GM23338 (cell line): Measurements from ENCODE around the gene PRPSAP1.

Source experiments
- EZH2 ChIP-seq: fragments of 200-600 bp; sonication (generic); IDR thresholded peaks from one replicate; pipeline ENCODE4 v1.8.0; 2017; ENCODE audit warnings: antibody characterized with exemption, mild to moderate bottlenecking, low read depth; ENCODE audit not compliant: unreplicated experiment
- JUNB ChIP-seq: IDR thresholded peaks from one replicate; pipeline ENCODE4 v1.6.1; 2016; ENCODE audit warnings: antibody characterized with exemption; ENCODE audit not compliant: unreplicated experiment
- POLR2AphosphoS5 ChIP-seq: IDR thresholded peaks from 2 replicates; pipeline ENCODE4 v1.6.1; 2016; ENCODE audit warnings: antibody characterized with exemption, low read depth
- TF ChIP-seq, protein P1 (sequence below), 2 experiments: fragments of 200-600 bp in 1 of 2; sonication (generic) in 1 of 2; conservative IDR thresholded peaks; 2 replicates each; pipeline versions ENCODE4 v1.5.1 to v1.6.1; 2016 to 2017; ENCODE audit warnings: antibody characterized with exemption in 2 of 2, low read depth in 2 of 2, mild to moderate bottlenecking in 2 of 2, moderate library complexity in 1 of 2
- TF ChIP-seq, protein P2 (sequence below): IDR thresholded peaks from one replicate; pipeline ENCODE4 v1.6.1; 2018; ENCODE audit warnings: antibody characterized with exemption; ENCODE audit not compliant: unreplicated experiment

DNA sequence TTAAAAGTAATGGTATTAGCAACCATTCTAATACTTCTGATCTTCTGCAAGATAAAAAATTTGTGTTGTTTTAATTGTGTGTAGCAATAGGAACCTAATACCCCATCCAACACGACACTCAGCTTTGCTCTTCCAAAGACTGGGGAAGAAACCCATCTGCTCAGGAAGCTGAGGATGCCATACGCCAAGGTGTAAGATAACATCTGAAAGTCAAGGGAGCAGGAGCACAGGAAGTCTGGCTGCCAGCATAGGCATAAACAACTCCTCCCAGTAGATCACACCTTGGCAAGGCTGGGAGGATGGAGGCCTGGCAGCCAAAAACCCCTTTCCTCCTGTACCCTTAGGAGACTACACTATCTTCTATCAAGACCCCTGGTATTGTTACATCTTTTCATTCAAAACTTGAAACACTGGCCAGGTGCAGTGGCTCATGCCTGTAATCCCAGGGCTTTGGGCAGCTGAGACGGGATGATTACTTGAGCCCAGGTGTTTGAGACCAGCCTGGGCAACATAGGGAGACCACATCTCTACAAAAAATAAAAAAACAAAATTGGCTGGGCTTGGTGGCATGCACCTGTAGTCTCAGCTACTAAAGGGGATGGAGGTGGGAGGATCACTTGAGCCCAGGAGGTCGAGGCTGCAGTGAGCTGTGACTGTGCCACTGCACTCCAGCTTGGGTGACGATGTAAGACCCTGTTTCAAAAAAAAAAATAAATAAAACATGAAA, 25.0 kb upstream of the PRPSAP1 start:
- TF ChIP-seq, protein P1, sequence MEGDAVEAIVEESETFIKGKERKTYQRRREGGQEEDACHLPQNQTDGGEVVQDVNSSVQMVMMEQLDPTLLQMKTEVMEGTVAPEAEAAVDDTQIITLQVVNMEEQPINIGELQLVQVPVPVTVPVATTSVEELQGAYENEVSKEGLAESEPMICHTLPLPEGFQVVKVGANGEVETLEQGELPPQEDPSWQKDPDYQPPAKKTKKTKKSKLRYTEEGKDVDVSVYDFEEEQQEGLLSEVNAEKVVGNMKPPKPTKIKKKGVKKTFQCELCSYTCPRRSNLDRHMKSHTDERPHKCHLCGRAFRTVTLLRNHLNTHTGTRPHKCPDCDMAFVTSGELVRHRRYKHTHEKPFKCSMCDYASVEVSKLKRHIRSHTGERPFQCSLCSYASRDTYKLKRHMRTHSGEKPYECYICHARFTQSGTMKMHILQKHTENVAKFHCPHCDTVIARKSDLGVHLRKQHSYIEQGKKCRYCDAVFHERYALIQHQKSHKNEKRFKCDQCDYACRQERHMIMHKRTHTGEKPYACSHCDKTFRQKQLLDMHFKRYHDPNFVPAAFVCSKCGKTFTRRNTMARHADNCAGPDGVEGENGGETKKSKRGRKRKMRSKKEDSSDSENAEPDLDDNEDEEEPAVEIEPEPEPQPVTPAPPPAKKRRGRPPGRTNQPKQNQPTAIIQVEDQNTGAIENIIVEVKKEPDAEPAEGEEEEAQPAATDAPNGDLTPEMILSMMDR (conservative IDR thresholded peaks at IDR 0.05; ENCODE audit: low read depth in 2 of 2): no peak
- no peak for TF ChIP-seq JUNB
- TF ChIP-seq, protein P2, sequence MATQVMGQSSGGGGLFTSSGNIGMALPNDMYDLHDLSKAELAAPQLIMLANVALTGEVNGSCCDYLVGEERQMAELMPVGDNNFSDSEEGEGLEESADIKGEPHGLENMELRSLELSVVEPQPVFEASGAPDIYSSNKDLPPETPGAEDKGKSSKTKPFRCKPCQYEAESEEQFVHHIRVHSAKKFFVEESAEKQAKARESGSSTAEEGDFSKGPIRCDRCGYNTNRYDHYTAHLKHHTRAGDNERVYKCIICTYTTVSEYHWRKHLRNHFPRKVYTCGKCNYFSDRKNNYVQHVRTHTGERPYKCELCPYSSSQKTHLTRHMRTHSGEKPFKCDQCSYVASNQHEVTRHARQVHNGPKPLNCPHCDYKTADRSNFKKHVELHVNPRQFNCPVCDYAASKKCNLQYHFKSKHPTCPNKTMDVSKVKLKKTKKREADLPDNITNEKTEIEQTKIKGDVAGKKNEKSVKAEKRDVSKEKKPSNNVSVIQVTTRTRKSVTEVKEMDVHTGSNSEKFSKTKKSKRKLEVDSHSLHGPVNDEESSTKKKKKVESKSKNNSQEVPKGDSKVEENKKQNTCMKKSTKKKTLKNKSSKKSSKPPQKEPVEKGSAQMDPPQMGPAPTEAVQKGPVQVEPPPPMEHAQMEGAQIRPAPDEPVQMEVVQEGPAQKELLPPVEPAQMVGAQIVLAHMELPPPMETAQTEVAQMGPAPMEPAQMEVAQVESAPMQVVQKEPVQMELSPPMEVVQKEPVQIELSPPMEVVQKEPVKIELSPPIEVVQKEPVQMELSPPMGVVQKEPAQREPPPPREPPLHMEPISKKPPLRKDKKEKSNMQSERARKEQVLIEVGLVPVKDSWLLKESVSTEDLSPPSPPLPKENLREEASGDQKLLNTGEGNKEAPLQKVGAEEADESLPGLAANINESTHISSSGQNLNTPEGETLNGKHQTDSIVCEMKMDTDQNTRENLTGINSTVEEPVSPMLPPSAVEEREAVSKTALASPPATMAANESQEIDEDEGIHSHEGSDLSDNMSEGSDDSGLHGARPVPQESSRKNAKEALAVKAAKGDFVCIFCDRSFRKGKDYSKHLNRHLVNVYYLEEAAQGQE: no peak
- TF ChIP-seq EZH2: no peak
- TF ChIP-seq POLR2AphosphoS5: no peak
